Esophagus squamous epithelium (tissue), 5 donors: Measurements from ENCODE around the gene MRGPRF. TPM values are rescaled to one million over a fixed set of nuclear protein-coding genes. Genes with fewer than 3 reads are reported as not detected.
"Not testable (repeated sequence)": the region's sequence is repeated elsewhere in the genome, so short reads cannot be mapped to it uniquely, and the experiment has no call there.

Experiments used
- DNase-seq: peaks from one replicate; lab custom pipeline; 2025; lab: John Stamatoyannopoulos, UW
- H3K27ac ChIP-seq, 4 donors: fragments of 200-600 bp; sonication (generic); one replicate each; pipeline ENCODE4 v1.5.1; 2016 to 2019; ENCODE audit warnings: mild to moderate bottlenecking in 1 of 4
- H3K27me3 ChIP-seq, 4 donors: fragments of 200-600 bp; sonication (generic); 1 replicate in 3 of 4; 2 replicates in 1 of 4; pipeline versions ENCODE4 v1.5.1 to v1.6.0; 2017 to 2021; ENCODE audit warnings: antibody characterized with exemption in 1 of 4
- H3K36me3 ChIP-seq, 3 donors: fragments of 200-600 bp; sonication (generic); one replicate each; pipeline ENCODE4 v1.5.1; 2016 to 2019
- H3K4me1 ChIP-seq, 3 donors: fragments of 200-600 bp; sonication (generic); one replicate each; pipeline ENCODE4 v1.5.1; 2017 to 2019
- H3K4me3 ChIP-seq, 4 donors: fragments of 200-600 bp; sonication (generic); 1 replicate in 3 of 4; 2 replicates in 1 of 4; pipeline ENCODE4 v1.5.1; 2016 to 2019; ENCODE audit warnings: mild to moderate bottlenecking in 2 of 4, moderate library complexity in 1 of 4
- H3K9me3 ChIP-seq, 3 donors: fragments of 200-600 bp; sonication (generic); one replicate each; pipeline ENCODE4 v1.5.1; 2016 to 2019
- POLR2A ChIP-seq, 4 donors: fragments of 450-650 bp; IDR thresholded peaks; one replicate each; pipeline ENCODE4 v1.6.1; 2017; ENCODE audit warnings: antibody characterized with exemption in 4 of 4, mild to moderate bottlenecking in 4 of 4, moderate library complexity in 3 of 4
- WGBS, 2 donors: methylation state at CpG; one replicate each; pipeline ENCODE4 v1.1.5; 2018; 5-methylcytosine and 5-hydroxymethylcytosine counted together
- intact Hi-C: fragments of 100-400 bp; cut with DNase I; formaldehyde crosslinking; loops from one replicate; pipeline ENCODE4 v1.15.0; 2022
- total RNA-seq, 4 donors: library from RNA; depleted of rRNA; stranded (reverse); fragments of >200 nt; gene quantifications; one replicate each; pipeline ENCODE4 v1.1.0, GENCODE V29; 2016
- TF ChIP-seq, protein P1 (sequence below), 6 experiments: fragments of 450-650 bp in 4 of 6; fragments of 200-600 bp in 2 of 6; sonication (generic) in 2 of 6; IDR thresholded peaks; one replicate each; pipeline ENCODE4 v1.5.1; 2016 to 2019; ENCODE audit warnings: antibody characterized with exemption in 6 of 6, mild to moderate bottlenecking in 4 of 6, moderate library complexity in 4 of 6
- donor health status: DM: yes; HTN: yes; CAD: no.

MRGPRF gene
- total RNA-seq, 4 donors from 2014 or later = 1.3 to 14.3 (median 6.1) TPM

DNA sequence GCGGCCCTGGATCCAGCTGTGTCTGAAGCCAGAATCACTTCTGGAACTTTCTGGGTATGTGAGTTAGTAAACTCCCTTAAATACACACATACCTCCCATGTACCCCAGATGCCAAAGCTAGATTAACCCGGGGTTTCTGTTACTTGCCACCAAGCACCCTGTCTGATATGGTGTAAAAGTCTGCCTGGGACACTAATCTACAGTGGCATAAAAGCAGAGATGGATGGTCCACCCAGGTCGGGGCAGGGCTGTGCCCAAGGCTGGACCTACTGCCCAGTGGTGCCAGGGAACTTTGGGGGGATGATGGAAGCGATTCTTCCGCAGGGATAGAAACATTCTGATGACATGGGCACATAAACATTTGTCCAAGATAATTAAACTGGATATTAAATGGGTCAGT lies 12.7 kb downstream of the MRGPRF start:
- peak overlapping the region; percentile 65 to 93 (median 88) for H3K27ac ChIP-seq
- H3K4me3 ChIP-seq = no peak overlapping the region
- H3K36me3 ChIP-seq = peaks cover 0 to 20% (median 3%) of the 10 kb centered on the region in 3 donors
- WGBS, 2 donors = 47 to 62% methylated on average over 5 of the region's 5 CpGs
- H3K27me3 ChIP-seq = no peaks in the 10 kb centered on the region
- no peaks in the 10 kb centered on the region for H3K9me3 ChIP-seq
- no peak for DNase-seq
- TF ChIP-seq, protein P1, sequence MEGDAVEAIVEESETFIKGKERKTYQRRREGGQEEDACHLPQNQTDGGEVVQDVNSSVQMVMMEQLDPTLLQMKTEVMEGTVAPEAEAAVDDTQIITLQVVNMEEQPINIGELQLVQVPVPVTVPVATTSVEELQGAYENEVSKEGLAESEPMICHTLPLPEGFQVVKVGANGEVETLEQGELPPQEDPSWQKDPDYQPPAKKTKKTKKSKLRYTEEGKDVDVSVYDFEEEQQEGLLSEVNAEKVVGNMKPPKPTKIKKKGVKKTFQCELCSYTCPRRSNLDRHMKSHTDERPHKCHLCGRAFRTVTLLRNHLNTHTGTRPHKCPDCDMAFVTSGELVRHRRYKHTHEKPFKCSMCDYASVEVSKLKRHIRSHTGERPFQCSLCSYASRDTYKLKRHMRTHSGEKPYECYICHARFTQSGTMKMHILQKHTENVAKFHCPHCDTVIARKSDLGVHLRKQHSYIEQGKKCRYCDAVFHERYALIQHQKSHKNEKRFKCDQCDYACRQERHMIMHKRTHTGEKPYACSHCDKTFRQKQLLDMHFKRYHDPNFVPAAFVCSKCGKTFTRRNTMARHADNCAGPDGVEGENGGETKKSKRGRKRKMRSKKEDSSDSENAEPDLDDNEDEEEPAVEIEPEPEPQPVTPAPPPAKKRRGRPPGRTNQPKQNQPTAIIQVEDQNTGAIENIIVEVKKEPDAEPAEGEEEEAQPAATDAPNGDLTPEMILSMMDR (IDR thresholded peaks at IDR 0.05) = no peak
- no peak for TF ChIP-seq POLR2A (IDR thresholded peaks at IDR 0.05)
- H3K4me1 ChIP-seq = peaks cover 5 to 77% (median 58%) of the 10 kb centered on the region in 3 donors
- intact Hi-C loops = no loop called here

DNA sequence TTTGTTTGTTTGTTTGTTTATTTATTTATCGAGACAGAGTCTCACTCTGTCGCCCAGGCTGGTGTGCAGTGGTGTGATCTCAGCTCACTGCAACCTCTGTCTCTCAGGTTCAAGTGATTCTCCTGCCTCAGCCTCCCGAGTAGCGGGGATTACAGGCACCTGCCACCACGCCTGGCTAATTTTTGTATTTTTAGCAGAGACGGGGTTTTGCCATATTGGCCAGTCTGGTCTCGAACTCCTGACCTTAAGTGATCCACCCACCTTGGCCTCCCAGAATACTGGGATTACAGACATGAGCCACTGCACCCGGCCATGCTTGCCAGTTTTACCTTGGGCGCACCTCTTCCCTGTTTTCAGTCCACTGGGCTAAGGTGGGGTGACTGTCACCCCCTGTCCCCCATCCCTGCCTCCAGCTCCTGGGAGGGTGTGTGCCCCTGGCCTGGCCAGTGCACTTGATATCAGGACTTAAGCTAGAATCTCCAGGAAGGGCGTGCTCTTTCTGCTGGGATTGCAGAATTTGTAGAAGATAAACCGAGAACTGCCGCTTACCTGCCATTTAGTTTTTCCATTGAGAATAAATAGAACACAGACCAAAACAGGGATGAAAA lies 13.2 kb downstream of the MRGPRF start:
- H3K4me1 ChIP-seq = peaks cover 5 to 72% (median 58%) of the 10 kb centered on the region in 3 donors

DNA sequence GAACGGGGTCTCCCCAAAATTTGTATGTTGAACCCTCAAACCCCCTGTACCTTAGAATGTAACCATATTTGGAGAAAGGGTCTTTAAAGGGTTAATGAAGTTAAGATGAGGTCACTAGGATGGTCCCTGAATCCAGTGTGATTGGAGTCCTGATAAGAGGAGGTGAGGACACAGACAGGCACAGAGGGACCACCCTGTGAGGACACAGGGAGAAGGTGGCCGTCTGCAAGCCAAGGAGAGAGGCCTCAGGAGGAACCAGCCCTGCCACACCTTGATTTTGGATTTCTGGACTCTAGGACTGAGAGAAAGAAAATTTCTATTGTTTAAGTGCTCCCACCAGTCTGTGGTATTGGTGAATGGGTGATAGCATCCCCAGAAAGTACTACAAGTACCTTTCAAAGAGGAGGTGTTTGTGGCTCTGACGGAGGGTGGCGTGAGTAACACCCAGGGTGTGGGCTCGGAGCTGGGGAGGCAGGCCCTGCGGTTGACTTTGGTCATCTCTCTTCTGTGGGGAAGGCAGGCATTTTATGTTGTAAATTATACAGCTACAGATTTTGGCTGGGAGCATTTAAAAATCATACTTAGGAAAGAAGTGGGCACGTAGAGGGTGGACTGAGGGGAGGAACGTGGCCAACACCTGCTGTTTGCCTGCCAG lies 13.8 kb downstream of the MRGPRF start:
- TF ChIP-seq POLR2A (IDR thresholded peaks at IDR 0.05) = no peak
- Histone ChIP-seq H3K27ac (peak overlapping the region; percentile 65 to 93 (median 88)), H3K9me3 (no peaks in the 10 kb centered on the region), H3K27me3 (peaks cover 0 to 3% (median 0%) of the 10 kb centered on the region in 4 donors), H3K4me3 (no peak overlapping the region), H3K4me1 (peaks cover 5 to 66% (median 56%) of the 10 kb centered on the region in 3 donors), H3K36me3 (peaks cover 0 to 9% (median 3%) of the 10 kb centered on the region in 3 donors)
- 74 to 84% methylated on average over 8 of the region's 8 CpGs for WGBS, 2 donors
- intact Hi-C loops = no loop called here
- DNase-seq = no peak

More for the DNA sequence above, 13.2 kb downstream of the MRGPRF start:
- DNase-seq, H3K9me3 ChIP-seq, intact Hi-C loops, H3K4me3 ChIP-seq, H3K27me3 ChIP-seq: not testable (repeated sequence)
- 72 to 78% methylated on average over 8 to 11 of the region's 12 CpGs for WGBS, 2 donors
- Histone ChIP-seq H3K36me3 (peaks cover 0 to 15% (median 3%) of the 10 kb centered on the region in 3 donors), H3K27ac (peak overlapping the region; percentile 65 to 93 (median 88))

DNA sequence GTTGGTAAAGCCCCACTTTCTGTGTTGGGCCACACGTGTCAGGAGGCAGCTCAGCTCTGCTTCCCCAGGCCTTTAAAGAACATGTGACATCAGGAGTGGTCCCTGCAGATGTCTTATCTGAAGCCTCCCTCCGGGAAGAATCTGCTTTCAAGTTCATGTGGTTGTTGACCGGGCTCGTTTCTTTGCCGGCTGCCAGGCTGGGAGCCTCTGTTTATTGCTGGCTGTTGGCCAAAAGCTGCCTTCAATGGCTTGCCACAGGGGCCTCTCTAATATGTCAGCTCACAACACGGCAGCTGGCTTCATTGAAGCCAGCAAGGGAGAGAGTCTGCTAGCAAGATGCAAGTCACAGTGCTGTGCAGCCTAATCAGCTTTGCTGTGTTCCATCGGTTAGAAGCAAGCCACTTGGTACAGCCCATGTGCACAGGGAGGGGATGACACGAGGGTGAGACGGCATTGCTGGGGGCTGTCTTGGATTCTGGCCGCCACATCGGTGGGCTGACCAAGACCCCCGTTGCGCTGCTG lies 14.6 kb downstream of the MRGPRF start:
- H3K9me3 ChIP-seq = no peaks in the 10 kb centered on the region
- peaks cover 5 to 59% (median 49%) of the 10 kb centered on the region in 3 donors for H3K4me1 ChIP-seq
- intact Hi-C loops = no loop called here
- no peak for DNase-seq
- H3K27ac ChIP-seq = peak overlapping the region; percentile 65 to 93 (median 88)
- H3K27me3 ChIP-seq = peaks cover 0 to 8% (median 0%) of the 10 kb centered on the region in 4 donors
- no peak overlapping the region for H3K4me3 ChIP-seq
- H3K36me3 ChIP-seq = peaks cover 0 to 3% (median 0%) of the 10 kb centered on the region in 3 donors
- TF ChIP-seq POLR2A (IDR thresholded peaks at IDR 0.05) = no peak
- TF ChIP-seq, protein P1 (IDR thresholded peaks at IDR 0.05) = no peak
- WGBS, 2 donors = 25 to 30% methylated on average over 11 to 12 of the region's 13 CpGs

DNA sequence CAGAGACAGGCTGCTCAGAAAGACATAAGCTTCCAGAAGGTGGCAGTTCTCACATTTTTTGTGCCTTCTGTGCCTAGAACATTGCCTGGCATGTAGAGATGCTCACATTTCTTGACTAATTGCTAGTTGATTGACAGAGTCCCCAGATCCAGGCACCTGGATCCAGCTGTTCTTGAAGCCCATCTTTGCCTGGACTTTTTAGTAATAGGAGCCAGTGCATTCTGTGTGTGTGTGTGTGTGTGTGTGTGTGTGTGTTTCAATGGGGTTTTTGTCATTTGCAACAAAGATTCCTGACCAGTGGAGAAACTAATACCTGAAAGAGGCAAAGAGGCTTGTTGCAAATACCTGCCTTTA lies 15.1 kb downstream of the MRGPRF start:
- Histone ChIP-seq H3K36me3 (no peaks in the 10 kb centered on the region), H3K27ac (peak overlapping the region in 3 of 4 donors; percentile 88 to 93 (median 88)), H3K27me3 (peaks cover 0 to 12% (median 0%) of the 10 kb centered on the region in 4 donors), H3K4me3 (no peak overlapping the region), H3K9me3 (no peaks in the 10 kb centered on the region), H3K4me1 (peaks cover 5 to 54% (median 44%) of the 10 kb centered on the region in 3 donors)
- DNase-seq = no peak
- no peak for TF ChIP-seq POLR2A (IDR thresholded peaks at IDR 0.05)
- TF ChIP-seq, protein P1 (IDR thresholded peaks at IDR 0.05) = no peak
- intact Hi-C loops = no loop called here
